ENCODE data around the gene CDC14B.
"Not testable (repeated sequence)": the region's sequence is repeated elsewhere in the genome, so short reads cannot be mapped to it uniquely, and the experiment has no call there.

Gene CDC14B

GRCh38 chr9:96587338-96588315, 32.0 kb downstream of the CDC14B start:
- no peak overlapping the region for H3K4me3 ChIP-seq (replicated peaks; ENCODE audit: low read depth, low read length)
- H3K36me3 ChIP-seq (ENCODE audit: control insufficient read depth, insufficient read depth, low read length), result no peaks in the 10 kb centered on the region
- no peak for TF ChIP-seq CTCF (IDR thresholded peaks at IDR 0.05; ENCODE audit: insufficient read depth, low read length, poor library complexity, severe bottlenecking)
- no peaks in the 10 kb centered on the region for H3K27me3 ChIP-seq (replicated peaks; ENCODE audit: control insufficient read depth, insufficient read depth, low read length)
- no peak for DNase-seq (ENCODE audit: extremely low read depth, insufficient read length)

GRCh38 chr9:96585426-96585825, 34.2 kb downstream of the CDC14B start:
- no peak for DNase-seq (ENCODE audit: extremely low read depth, insufficient read length)
- Histone ChIP-seq H3K36me3 (ENCODE audit: control insufficient read depth, insufficient read depth, low read length) (no peaks in the 10 kb centered on the region), H3K4me3 (replicated peaks; ENCODE audit: low read depth, low read length) (no peak overlapping the region), H3K27me3 (replicated peaks; ENCODE audit: control insufficient read depth, insufficient read depth, low read length) (no peaks in the 10 kb centered on the region)
- no peak for TF ChIP-seq CTCF (IDR thresholded peaks at IDR 0.05; ENCODE audit: insufficient read depth, low read length, poor library complexity, severe bottlenecking)

- not testable (repeated sequence) for H3K36me3 ChIP-seq (ENCODE audit: control insufficient read depth, insufficient read depth, low read length); H3K27me3 ChIP-seq (replicated peaks; ENCODE audit: control insufficient read depth, insufficient read depth, low read length); DNase-seq (ENCODE audit: extremely low read depth, insufficient read length); H3K4me3 ChIP-seq (replicated peaks; ENCODE audit: low read depth, low read length)
These were observed 37.4 kb downstream of the CDC14B start for GRCh38 chr9:96582199-96582598.

- Histone ChIP-seq H3K4me3 (replicated peaks; ENCODE audit: low read depth, low read length) (no peak overlapping the region), H3K27me3 (replicated peaks; ENCODE audit: control insufficient read depth, insufficient read depth, low read length) (no peaks in the 10 kb centered on the region), H3K36me3 (ENCODE audit: control insufficient read depth, insufficient read depth, low read length) (no peaks in the 10 kb centered on the region)
- DNase-seq (ENCODE audit: extremely low read depth, insufficient read length), result no peak
- TF ChIP-seq CTCF (IDR thresholded peaks at IDR 0.05; ENCODE audit: insufficient read depth, low read length, poor library complexity, severe bottlenecking), result no peak
These were observed 37.9 kb downstream of the CDC14B start for GRCh38 chr9:96581786-96582185.

GRCh38 chr9:96581301-96581700, 38.3 kb downstream of the CDC14B start:
- Histone ChIP-seq H3K36me3 (ENCODE audit: control insufficient read depth, insufficient read depth, low read length) (no peaks in the 10 kb centered on the region), H3K27me3 (replicated peaks; ENCODE audit: control insufficient read depth, insufficient read depth, low read length) (no peaks in the 10 kb centered on the region), H3K4me3 (replicated peaks; ENCODE audit: low read depth, low read length) (no peak overlapping the region)
- TF ChIP-seq CTCF (IDR thresholded peaks at IDR 0.05; ENCODE audit: insufficient read depth, low read length, poor library complexity, severe bottlenecking), result no peak
- DNase-seq (ENCODE audit: extremely low read depth, insufficient read length), result no peak

GRCh38 chr9:96574931-96575351, 44.7 kb downstream of the CDC14B start:
- TF ChIP-seq CTCF (IDR thresholded peaks at IDR 0.05; ENCODE audit: insufficient read depth, low read length, poor library complexity, severe bottlenecking), result no peak
- Histone ChIP-seq H3K4me3 (replicated peaks; ENCODE audit: low read depth, low read length) (no peak overlapping the region), H3K36me3 (ENCODE audit: control insufficient read depth, insufficient read depth, low read length) (no peaks in the 10 kb centered on the region), H3K27me3 (replicated peaks; ENCODE audit: control insufficient read depth, insufficient read depth, low read length) (no peaks in the 10 kb centered on the region; the same call in 1 of the 2 replicates)
- no peak for DNase-seq (ENCODE audit: extremely low read depth, insufficient read length)
